Activated CD8-positive, alpha-beta memory T cell treated with anti-CD3 and anti-CD28 coated beads for 24 hours (primary cell): ENCODE results near the gene PTPN4.
"Not testable (repeated sequence)": the region's sequence is repeated elsewhere in the genome, so short reads cannot be mapped to it uniquely, and the experiment has no call there.

ENCODE experiments used
- DNase-seq: peaks from one replicate; pipeline ENCODE4 v3.0.0-alpha.2; 2020

The PTPN4 gene

DNA sequence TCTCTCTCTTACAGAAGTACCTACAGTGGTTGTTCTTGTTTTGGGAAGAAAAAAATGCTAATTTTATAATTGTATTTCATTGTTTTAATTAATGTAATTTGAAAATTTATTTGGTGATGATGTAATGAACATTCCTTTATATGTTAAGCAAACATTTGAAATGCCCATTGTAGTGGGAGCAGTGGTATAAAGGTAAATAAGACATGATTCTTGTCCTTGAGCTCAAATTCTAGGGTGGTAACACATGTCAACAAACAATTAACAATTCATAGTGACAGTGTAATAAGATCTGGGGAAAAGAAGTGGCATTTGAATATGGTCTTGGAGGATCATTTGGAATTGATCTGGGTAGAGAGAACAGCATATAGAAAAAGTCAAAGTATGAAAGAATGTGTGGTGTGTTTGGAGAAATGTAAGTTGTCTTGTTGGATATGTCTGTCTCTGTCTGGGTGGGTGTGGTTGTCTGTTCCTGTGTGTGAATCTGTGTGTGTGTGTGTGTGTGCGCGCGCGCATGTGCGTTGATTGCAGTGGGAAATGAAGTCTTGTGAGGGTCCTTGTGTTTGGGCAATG is 5.8 kb downstream of the PTPN4 start:
- DNase-seq = no peak

DNA sequence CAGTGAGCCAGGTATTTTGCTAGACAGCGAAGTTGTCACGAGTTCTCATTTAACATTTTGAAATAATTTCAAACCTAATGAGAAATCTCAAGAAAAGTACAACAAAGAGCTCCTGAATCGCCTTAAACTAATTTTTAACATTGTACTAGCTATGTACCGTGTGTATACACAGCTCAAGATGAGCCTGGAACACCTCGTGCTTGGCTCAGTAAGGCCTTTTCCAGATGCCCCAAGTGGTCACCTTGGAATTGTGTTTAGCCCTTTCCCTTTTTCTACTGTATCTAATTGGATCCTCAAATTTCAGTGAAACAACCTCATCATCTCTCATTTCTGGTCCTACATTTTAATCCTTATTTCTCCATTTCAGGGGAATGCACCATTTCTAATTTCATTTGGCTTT is 7.2 kb downstream of the PTPN4 start:
- DNase-seq = no peak

DNA sequence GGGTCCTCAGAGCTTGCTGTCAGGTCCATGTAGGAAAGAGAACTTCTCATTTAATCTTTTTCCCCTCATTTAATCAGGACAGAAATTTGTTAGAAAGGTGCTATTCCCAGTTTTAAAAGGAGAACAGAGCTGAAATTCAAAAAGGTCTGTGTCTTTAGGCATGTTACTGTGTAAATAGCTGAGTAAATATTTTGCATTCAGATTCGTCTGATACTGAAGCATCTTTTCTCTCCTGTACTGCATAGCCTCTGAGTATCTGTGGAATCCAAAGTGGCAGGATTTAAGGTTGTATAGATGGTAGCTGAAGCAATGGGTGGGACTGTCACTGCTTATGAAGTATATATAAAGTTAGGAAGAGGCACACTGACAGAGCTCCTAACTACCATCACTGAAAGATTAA is 9.0 kb downstream of the PTPN4 start:
- DNase-seq = no peak

DNA sequence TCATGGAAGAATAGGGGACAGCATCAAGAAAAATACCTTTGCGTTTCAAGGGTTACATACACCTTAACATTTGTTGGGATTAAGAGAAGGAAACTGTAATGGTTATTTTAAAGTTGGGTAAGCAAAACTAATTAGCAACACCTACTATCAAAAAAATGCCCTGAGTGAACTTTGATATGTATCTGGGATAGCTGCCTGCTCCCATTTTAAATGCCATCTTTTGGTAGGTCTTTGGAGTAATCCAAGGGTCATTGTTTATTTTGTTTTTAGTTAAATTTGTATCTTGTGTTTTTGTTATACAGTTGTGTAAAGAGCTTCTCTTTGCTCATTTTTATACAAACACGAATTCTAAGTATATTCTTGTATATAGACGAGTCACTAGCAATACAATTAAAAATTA is 9.9 kb downstream of the PTPN4 start:
- DNase-seq = no peak

DNA sequence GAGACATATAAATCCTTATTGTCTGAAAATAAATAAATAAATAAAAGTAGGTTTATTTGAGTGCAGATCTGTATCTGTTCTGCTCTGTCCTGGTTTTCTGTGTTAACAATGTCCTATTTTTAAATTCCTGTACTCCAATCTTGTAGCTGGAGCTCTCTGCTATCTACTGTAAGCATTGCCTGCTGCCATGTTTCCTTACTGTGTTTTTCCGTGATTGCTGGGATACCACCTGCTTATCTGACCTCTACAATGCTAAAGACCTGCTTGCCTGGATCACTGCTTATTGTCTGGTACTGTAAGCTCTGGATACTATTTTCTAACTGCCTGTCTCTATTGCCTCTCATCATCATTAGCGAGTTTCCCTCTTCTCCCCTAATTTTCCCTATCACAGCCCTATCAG is 11.6 kb downstream of the PTPN4 start:
- no peak for DNase-seq

DNA sequence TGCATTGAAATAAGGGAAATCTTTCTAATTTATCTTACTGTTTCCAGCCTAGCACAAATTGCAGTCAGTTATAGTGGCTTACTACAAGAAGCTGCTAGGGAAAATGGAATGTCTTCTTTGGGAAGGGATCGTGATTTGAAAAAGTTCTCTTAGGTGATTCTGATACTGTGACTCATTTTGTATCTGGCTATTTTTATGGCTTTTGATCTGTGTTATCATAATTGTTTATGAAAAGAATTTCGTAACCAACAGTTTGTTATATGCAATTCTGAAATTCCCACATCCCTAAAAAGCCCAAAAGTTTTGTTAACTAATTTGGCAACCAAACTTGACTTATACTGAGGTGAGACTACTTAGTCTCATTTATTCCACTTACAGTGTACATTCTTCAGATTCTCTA is 12.4 kb downstream of the PTPN4 start:
- DNase-seq = no peak

DNA sequence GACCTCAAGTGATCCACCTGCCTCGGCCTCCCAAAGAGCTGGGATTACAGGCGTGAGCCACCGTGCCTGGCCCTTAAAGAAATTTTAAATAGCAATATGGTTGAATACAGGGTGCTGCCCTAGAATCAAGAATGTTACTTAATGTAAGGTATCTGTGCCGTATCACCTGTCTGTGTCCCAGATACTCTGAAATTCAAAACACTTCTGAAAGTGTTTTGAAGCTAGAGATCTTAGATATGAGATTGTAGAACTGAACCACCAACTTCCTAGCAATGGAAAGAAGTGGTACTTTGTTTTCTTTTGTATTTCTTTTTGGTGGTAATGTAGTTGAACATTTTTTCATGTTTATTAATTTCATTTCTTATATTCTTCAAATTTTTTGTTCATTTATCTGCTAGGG is 13.0 kb downstream of the PTPN4 start:
- DNase-seq = no peak

DNA sequence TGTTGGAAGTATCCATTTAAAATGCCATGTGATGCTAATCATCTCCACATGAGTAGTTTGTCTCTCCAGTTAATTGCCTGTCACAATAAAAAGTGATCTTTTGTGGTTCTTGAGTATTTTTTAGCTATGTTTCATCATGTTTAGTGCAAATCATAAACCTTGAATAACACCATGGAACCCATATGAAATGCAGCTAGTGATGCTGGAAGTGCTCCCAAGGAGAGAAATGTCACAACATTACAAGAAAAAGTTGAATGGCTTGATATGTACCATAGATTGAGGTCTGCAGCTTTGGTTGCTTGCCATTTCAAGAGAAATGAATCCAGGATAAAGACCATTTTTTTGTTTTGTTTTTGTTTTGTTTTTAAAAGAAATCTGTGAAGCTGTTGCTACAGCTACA is 14.3 kb downstream of the PTPN4 start:
- no peak for DNase-seq

DNA sequence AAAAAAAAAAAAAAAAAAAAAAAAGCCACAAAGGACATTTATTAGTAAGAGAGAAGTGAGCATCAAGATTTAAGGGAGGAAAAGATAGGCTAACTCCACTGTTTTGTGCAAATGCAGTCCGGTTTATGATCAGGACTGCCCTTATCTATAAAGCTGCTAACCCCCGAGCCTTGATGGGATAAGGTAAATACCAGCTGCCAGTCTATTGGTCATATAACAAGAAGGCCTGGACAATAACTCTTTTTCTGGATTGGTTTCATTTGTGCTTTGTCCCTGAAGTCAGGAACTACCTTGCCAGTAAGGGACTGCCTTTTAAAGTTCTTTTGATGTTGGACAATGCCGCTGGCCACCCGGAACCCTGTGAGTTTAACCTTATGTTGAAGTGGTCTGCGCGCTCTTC is 15.4 kb downstream of the PTPN4 start:
- no peak for DNase-seq

DNA sequence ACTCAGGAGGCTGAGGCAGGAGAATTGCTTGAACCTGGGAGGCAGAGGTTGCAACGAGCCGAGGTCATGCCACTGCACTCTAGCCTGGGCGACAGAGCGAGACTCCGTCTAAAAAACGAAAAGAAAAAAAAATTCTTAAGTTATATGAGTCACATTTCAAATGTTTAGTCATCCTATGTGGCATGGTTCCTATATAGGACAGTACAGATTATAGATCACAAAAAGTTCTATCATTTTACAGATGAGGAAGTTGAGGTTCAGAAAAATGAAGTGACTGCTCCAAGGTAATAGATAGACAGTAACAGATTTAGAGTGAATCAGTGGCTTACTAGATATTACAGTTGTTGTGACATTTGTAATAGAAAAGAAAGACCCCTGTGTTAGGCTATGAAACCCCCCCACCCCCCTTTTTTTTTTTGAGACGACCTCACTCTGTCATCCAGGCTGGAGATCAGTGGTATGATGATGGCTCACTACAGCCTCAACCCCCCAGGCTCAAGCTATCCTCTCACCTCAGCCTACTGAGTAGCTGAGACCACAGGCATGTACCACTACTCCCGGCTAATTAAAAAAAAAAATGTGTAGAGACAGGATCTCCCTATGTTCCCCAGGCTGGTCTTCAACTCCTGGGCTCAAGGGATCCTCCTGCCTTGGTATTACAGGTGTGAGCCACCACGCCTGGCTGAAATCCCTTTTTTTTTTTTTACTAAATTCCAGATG is 22.7 kb downstream of the PTPN4 start:
- no peak for DNase-seq

DNA sequence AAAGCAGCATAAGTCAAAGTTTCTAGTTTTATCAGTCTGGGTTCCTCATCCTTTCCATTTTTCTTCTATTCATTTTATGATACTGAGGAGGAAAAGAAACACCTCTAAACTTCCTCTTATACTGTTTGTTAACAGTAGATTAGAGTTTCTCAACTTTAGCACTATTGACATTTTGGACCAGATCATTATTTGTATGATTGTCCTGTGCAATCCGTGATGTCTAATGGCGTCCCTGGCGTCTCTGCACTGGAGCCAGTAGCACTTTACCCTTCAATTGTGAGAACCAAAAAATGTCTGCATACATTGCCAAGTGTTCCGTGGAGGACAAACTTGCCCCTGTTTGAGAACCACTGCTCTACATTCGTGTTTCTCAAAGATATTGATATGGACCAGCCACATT is 25.2 kb downstream of the PTPN4 start:
- DNase-seq = no peak

DNA sequence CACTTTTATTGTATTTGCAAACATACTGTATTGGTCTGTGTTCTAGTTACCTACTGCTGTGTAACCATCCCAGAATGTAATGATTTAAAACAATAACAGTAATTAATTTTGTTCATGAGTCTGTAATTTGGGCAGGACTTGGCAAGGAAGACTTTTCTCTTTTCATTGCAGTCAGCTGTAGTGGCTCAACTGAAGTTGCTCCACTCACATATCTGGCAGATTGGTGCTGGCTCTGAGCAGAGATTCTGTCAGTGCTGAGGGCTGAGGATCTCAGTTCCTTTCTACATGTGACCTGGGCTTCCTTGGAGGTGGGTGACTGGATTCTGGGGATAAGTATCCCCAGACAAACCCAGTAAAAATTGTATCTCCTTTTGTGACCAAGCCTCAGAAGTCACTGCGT is 26.6 kb downstream of the PTPN4 start:
- no peak for DNase-seq

DNA sequence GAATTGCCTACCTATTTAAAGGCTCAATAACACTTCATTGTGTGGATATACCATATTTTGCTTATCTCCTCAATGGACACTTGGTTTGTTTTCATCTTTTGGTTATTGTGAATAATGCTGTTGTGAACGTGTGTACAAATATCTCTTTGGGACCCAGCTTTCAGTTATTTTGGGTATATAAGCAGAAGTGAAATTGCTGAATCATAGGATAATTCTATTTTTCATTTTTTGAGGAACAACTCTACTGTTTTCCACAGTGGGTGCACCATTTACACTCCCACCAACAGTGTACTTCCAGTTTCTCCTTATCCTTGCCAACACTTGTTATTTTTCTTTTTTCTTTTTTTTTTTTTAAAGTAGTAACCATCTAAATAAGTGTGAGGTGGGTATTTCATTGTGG is 29.0 kb downstream of the PTPN4 start:
- no peak for DNase-seq

DNA sequence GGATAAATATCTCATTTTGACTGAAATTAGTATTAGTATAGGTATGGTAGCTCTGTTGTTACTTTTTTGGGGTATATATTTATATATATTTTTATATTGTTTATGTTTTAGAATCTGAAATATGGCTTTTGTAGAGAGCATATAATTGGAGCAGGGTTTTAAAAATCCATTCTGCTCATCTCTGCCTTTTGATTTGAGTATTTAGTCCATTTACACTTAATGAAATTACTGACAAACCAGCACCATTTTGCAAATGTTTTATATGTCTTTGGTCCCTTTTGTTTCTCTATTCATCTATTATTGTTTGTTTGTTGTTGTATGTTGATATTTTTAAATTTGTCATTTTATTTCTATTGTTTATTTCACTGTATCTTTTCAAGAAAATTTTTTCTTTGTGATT is 30.7 kb downstream of the PTPN4 start:
- DNase-seq = no peak

DNA sequence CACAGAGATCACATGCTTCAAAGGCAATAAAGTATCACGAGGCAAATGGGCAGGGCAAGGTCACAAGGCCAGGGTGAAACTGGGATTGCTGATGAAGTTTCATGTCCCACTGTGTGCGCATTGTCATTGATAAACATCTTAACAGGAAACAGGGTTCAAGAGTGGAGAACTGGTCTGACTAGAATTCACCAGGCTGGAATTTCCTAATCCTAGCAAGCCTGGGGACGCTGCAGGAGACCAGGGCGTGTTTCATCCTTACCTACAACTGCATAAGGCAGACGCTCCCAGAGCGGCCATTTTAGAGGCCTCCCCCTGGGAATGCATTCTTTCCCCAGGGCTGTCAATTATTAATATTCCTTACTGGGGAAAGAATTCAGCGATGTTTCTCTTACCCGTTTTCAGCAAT is 33.2 kb downstream of the PTPN4 start:
- no peak for DNase-seq

DNA sequence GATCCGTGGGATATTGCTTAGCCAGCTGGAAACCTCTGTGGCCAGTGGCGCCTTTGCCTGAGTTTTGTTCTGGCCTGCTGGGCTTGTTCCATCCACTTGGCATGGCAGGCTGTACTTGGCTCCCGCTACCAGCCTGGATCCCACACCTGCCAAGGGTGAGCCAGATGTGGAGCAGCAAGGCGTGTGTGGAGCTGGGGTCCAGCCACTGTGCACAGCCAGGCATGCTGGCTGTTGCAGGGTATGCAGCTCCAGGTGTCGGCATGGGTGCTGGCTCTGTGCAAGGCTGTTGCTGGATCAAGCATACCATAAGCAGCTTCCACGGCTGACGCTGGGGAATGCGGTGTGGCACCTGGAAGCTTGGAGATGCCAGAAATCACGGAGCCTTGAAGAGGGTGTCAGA is 34.5 kb downstream of the PTPN4 start:
- DNase-seq = no peak

DNA sequence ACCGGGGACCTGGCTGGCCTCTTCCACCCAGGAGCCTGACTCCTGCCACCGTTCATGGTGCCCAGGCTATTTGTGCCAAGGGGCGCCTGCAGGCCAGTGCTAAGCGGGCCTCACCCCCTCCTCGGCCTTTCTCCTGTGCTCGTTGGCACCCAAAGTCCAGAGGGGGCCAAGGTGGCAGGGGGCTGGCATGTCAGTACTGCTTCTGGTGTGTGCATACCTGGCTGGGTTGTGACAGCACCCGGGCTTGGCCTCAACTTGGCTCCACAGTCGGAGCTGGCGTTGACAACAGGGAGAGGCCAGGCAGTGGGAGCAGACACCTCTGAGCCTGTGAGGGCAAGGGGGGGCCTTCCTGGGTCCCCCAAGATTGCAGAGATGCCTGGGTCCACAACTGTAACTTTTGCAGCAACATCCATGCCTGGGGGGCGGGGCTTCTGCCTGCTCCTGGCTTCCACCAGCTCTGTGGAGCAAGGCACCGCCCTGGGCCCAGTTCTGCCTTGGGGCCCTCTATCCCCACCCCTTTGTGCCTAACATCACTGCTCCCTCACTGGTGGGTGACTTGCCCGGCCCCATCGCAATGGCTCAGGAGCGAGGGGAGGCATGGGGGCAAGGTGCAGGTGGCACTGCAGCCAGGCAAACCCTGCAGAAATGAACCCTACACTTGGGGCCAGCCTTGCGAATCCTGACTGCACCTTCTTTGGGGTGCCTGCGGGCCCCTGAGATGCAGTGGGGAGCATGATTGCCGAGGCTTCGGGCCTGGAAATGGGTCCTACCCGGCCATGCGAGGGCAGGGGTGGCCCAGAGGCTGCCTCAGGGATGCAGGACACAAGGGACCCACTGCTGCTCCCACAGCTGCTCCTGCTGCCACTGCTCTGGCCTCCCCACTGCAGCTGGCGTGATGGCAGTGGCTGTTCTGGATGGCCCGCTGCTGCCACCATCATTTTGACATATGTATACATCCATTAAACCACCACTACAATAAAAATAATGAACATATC is 35.9 kb downstream of the PTPN4 start:
- no peak for DNase-seq

DNA sequence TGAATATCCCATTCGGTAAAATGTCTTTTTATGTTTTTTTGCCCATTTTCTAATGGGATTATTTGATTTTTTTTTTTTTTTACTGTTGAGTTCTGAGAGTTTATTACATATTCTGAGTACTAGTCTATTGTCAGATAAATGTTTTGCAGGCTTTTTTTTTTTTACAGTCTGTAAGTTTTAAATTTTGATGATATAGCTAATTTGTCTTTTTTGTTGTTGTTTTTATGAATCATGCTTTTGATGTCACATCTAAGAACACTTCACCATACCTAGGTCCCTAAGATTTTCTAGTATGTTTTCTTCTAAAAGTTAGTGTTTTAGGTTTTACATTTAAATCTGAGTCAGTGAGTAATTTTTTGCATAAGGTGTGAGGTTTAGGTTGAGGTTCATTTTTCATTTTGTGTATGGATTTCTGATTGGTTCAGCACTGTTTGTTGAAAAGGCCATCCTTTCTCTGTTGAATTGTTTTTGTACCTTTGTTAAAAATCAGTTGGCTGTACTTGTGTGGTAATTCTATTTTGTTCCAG is 40.7 kb downstream of the PTPN4 start:
- no peak for DNase-seq

DNA sequence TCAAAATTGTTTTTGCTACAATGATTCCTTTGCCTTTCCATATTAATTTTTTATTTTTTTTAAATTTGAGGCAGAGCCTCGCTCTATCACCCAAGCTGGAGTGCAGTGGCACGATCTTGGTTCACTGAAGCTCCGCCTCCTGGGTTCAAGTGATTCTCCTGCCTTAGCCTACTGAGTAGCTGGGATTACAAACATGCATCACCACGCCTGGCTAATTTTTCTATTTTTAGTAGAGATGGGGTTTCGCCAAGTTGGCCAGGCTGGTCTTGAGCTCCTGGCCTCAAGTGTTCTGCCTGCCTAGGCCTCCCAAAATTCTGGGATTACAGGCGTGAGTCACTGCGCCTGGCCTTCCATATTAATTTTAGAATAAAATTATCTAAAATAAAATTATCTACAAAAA is 41.3 kb downstream of the PTPN4 start:
- DNase-seq = no peak

DNA sequence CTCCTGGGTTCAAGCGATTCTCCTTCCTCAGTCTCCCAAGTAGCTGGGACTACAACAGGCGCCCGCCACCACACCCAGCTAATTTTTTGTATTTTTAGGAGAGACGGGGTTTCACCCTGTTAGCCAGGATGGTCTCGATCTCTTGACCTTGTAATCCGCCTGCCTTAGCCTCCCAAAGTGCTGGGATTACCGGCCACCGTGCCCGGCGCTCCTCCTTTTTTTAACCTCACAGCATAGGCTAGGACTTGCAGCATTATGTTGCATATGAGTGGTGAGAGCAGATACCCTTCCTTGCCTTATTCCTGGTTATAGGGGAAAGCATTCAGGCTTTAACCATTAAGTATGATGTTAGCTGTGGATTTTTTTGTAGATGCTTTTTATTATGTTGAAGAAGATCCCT is 42.3 kb downstream of the PTPN4 start:
- not testable (repeated sequence) for DNase-seq

DNA sequence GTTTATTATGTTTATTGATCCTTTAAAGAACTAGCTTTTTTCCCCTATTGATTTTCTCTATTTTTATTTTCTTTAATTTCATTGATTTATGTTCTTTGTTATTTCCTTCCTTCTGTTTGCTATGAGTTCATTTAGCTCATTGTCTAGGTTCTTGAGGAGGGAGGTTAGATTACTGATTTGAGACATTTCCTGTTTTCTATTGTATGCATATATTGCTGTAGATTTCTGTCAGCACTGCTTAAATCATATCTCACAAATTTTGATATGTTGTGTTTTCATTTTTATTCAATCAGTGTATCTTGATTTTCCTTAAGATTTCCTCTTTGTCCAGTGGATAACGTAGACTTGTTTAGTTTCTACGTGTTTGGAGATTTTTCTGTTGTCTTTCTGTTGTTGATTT is 43.4 kb downstream of the PTPN4 start:
- DNase-seq = no peak

DNA sequence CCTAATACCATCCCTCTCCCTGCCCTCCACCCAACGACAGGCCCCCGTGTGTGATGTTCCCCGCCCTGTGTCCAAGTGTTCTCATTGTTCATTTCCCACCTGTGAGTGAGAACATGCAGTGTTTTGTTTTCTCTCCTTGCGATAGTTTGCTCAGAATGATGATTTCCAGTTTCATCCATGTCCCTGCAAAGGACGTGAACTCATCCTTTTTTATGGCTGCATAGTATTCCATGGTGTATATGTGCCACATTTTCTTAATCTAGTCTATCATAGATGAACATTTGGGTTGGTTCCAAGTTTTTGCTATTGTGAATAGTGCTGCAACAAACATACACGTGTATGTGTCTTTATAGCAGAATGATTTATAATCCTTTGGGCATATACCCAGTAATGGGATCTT is 44.7 kb downstream of the PTPN4 start:
- DNase-seq = not testable (repeated sequence)

DNA sequence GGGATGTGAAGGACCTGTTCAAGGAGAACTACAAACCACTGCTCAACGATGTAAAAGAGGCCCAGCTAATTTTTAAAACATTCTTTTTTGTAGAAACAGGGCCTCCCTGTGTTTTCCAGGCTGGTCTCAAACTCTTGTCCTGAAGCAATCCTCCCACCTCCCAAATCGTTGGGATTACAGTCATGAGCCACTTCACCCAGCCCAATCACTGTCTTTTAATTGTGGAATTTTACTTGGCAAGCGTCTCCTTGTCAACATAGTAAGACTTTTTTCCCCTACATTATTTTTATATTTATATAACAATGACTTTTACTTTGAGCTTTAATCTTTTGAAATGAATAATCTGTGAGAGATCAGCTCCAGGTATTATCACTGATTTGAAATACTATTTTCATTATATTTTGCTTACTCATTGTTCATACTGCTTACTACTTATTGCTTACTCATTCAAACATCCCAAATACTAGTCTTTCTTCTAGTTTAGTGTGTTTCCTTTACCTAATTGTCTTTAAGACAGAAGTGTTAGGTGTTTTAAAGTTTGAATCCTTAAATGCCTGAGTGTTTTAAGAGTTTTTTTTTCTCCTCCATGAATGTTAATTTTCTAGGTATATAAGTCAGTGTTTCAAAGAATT is 48.9 kb downstream of the PTPN4 start:
- no peak for DNase-seq
